Amniotic epithelial cell (primary cell): ENCODE results near the gene RUNX2.
"Not testable (repeated sequence)": the region's sequence is repeated elsewhere in the genome, so short reads cannot be mapped to it uniquely, and the experiment has no call there.

Source experiments
- DNase-seq: peaks from one replicate; pipeline ENCODE4 v3.0.0-alpha.2; 2010; ENCODE audit warnings: low read depth

The RUNX2 gene

DNA sequence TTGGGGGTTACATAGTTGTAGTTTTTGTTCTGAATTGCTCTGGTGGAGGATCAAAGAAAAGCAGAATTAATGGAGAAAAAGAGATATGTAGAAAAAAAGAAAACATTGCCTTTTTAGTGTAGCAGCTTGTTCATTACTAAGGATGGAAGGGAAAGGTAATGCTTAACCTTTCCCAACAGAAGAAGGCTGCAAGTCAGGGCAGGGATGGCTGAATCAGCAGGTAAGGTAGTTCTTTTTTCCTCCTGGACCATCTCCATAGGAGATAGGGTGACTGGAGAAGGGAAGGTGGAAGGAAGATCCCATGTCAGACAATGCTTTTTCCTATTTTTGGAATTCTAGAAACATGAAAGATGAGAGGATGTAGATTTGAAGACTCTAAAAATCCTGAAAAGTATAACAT is 129.0 kb downstream of the RUNX2 start:
- DNase-seq = no peak

DNA sequence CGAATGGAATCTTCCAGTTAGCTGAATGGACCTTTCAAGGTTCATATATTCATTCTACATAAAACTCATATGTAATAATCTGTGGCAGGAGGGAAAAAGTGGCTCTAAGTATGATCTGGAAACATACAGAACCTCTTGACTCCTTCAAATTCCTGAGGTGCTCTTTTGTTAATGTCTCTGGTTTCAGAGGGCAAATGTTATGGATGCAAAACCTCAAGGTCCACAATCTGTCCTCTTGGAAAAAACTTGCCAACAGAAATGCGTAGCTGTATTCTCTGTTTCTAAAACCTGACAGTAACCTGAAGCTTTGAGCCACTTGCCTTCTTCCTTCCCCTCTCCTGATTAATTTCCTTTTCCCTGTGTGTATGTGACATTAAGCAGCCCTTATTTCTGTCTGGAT is 130.5 kb downstream of the RUNX2 start:
- no peak for DNase-seq

DNA sequence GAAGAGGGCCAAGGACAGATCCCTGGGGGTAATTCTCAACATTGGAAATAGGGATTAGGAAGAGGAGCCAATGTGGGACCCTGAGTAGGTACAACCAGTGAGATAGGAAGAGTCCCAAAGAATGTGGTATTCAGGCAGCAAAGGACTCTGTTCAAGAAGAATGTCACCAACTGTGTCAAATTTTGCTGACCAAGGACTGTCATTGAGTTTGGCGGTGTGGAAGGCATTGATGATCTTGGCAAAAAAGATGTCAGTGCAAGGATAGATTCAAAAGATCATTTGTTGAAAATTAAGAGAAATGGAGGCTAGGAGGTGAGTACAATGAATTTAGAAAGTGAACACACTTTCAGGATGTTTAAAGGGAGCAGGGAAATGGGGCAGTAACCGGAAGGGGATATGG is 132.0 kb downstream of the RUNX2 start:
- no peak for DNase-seq

DNA sequence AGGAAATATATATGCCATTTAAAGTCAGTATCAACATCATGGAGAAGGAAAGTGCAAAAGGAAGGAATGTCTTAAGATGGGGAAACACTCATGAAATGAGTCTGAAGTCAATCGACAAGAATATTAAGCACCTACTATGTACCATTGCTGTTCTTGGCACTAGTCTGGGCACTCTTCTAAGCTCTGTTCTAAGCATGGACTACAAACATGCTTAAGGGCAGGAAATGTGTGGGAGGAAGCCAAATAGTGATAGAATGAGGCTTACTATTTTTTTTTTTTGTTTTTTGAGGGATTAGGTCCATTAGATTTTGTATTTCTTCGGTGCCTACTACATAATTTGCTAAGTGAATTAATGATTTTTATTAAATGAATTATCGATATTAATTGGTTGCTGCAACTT is 133.4 kb downstream of the RUNX2 start:
- no peak for DNase-seq

DNA sequence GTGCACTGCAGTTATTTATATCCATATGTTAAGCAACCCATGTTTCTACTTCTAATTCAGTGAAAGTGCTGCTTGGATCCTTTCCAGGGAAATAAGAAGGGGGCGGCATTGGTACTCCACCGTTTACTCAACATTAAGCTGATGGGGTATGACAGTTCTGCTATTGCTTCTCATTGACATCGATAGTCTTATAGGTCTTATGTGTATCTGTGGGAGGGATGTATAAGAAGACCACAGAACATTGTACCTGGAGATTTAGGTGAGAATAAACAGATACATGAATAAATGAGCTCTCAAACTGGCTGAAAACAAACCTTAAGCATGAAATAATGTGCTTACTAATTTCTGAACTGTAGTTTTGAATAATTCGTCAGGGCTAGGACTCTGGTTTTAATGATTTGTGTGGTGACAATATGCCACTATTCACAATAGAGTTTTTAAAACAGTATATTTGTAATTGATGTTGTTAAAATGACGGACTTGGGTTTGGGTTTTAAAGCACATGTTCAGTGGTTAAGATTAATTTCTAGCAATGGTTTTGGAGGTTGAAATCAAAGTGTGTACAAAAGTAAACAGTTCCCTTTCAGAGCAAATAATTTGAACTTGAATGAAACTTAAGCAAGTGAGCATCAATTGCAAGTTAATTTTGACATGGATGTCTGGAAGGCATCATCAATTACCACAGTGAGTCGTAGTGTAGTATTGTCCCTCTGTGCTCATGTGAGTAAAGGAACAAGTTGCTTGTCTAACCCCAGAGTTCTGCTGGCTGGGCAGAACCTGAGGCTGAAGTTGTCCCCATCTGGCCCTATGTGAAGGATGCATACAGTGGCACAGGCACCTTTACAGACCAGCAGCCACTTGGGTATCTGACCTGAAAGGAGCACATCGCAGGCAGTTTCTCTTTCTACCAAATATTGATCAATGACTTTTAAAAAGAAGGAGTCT is 134.3 kb downstream of the RUNX2 start:
- no peak for DNase-seq

DNA sequence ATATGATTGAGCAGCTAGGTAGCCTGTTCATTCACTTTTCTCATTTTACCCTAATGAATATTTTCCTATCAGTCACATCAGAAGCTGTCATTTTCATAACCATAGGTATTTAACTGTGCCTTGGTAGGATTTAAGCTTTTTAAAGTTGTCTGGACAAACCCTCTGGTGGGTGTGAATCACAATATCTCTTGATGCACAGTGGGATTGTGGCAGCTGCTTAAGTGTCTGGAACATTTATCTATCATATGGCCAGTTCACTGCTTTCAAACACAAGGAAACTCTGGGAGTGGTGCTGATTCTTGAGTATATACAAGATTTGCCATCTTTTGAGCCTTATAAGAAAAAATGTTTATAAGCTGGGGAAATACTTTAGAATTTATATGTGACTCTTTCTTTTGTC is 136.6 kb downstream of the RUNX2 start:
- DNase-seq = no peak

DNA sequence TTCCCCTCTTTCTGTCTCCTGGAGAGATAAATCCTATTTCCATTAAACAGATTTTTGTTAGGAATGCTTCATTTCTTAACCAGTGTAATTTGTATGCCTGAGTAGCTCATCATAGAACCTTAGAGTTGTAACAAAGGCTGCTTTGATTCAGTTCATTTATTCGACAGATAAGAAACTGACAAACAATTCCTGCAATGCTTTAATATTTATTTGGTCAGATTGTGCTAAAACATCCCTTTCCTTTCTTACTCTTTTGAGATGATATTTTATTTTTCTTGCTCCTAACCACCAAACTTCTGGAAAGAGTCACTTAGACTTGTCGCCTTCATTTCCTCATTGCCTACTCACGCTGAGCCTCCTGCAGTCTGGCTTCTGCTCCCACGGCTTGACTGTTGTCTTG is 138.6 kb downstream of the RUNX2 start:
- peak; percentile 39 for DNase-seq

DNA sequence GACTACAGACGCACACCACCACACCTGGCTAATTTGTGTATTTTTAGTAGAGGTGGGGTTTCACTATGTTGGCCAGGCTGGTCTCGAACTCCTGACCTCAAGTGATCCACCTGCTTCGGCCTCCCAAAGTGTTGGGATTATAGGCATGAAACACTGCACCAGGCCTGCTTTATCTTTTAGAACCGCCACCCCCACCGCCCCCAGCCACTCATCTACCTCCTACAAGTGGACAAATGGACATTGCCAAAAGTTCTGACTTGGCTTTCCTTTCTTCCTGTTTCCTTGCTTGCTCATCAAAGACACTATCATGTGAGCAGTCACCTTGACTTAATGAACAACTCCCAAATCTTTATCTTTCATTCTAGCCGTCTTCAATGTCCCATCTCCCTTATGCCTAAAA is 139.3 kb downstream of the RUNX2 start:
- not testable (repeated sequence) for DNase-seq

DNA sequence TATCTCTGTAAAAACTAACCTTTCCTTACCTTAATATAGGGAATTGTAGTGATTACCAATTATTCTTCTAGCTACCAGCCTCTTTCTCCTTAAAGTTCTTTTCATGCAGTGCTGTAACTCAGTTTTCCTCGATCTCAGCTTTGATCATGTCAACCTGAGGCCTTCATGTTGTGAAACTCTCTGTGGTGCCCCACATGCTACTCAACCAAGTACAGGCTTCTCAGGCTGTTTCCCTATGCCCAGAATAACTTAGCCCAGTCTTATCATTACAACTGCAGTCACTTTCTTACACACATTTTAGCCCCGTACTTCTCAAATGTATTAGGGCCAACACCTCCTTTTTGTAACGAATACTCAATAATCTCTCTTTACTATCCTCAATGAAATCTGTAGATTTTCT is 139.7 kb downstream of the RUNX2 start:
- DNase-seq = no peak

DNA sequence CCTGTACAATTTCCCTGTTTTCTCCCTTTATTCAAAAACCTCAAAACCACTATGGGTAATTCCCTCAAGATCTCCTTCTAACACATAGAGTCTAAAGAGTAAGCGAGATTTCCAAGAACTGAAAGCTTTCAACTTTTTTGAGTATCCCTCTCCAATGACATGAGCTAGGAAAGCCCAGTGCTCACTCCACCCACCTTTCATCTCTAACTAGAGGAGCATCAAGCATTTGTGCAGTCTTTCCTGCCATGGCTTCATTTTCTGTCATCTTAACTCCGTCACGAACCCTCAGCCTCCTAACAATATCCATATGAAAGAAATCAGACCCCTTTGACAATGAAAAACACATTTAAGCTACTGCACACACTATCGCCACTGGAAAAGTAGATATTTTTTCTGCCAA is 141.5 kb downstream of the RUNX2 start:
- DNase-seq = no peak

DNA sequence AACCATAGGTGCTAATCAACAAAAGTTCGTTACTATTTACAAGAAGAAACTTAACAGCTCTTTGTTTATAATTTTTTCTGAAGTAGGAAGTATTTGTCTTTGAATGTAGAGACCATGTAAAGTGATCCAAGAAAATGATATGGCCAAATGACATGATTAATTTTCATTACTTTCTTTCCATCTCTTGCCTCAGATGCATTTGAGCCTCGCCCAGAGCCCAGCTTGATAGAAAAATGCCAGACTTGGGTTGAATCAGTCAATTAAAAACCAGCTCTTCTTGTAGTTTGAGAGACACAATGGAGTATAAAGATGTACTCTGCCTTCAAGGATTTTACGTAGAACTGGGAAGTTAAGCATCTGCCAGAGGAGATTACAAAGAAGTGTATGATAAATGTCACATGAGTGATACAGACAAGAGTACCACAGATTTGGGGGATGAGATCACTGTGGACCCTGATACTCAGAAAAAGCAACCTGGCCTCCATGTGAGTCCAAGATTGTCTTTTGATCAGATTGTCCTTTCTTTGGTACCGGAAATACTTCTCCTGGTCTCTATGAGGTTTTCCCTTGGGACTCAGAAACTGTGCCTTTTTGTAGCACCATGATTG is 142.1 kb downstream of the RUNX2 start:
- DNase-seq = no peak

DNA sequence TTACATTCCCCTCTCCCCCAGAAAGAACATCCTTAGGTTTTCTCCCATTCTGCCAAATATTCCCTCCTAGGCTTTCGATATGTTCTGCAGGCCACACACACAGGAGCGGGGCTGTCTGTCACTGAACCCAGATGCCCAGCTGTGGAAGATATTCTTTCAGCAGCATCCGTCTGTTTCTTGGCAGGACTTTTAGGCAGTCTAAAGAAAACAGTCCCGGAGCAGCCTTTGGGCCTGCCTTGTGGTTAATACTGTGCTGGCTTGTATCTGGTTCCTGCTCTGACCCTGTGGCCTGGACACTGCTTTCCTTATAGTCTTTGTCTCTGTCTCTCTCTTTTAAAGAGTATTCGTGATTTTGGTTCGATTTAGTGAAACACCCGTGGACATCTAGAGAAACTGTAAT is 144.3 kb downstream of the RUNX2 start:
- DNase-seq = peak; percentile 72

DNA sequence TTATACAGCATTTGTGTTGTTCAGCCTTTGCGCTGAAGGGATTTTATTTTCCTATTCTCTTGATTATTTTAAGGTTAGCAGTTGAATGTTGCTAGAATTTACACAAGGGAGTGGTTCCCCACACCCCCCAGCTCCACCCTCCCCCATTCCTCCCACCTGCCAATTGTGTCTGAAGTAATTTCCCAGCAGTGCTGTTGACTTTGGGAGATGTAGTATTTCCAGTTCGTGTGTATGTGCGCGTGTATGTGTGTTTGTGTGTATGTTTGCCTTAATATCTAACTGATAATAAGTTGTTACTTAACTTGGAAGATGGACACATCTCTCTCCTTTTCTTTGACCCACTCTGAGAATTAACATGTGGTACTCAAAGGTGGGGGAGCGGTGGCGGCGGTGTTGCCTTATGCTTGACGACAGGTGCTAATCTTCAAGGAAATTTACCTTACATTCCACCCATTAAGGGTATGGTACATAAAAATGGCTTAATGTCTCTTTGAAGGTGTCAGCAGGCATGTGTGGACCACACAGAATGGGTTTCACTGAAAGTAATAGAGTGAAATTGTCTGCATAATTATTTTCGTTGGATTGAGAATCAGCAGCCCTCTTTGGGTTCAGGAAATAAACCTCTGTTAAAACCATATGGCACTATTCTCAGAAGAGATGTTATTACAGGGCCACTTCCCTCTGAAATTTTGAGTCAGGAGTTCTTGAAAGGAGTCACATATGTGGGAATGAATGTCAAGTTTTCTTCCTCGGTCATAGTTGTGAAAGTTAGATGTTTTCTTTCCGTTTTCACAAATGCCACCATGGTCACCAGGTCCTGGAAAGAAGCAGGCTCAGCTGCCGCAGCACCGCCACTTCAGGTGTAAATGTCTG is 145.2 kb downstream of the RUNX2 start:
- DNase-seq = no peak

DNA sequence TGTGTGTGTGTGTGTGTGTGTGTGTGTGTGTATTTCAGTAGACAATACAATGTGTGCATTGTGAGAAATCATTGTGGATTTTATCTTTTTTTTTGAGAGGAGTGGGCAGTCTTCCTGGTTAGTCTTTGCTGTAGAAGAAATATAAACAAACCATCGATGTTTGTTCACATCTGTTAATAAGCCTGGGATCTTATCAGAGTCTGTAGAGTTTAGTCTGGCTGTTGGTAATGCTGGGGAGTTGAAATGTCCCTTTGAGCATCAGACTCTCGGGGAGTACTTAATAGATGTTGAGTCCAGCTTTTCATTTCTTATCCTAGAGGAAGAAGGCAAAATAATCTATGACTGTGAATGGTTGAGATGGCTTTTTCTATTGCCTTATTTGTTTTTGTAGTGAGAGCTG is 146.2 kb downstream of the RUNX2 start:
- DNase-seq = no peak

DNA sequence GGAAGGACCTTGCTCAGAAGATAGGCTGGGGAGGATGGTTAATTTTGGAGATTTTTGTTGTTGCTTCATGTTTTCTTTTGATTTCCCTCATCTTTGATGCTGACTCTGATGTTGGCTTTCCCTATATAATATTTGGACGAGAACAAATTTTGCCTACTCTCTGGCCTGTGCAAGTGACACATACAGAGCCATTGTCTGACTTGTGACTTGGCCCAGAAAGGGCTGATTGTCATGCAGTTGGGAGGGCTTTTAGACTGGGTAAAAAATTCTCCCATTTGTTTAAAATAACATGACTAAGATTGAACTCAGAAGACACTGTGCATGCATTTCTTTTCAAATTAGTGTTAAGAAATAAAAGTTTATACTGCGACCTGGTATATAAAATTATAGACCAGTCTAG is 148.2 kb downstream of the RUNX2 start:
- no peak for DNase-seq

DNA sequence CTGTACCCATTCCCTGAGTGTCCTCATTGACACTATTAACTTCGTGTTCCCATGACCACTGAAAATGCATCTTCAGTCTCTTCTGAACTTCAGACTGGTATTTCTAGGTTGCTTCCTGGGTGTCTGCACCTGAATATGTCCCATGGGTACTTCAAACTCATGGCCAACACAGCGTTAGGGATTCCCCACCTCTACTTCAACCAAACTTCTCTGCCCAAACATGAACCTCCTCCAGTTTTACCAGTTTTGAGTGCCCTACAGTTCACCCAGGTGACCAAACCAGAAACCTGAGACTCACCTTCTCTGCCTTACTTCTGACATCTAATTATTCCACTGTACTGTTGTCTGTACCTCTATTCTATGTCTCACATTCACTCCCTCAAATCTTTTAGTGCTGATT is 149.1 kb downstream of the RUNX2 start:
- no peak for DNase-seq

DNA sequence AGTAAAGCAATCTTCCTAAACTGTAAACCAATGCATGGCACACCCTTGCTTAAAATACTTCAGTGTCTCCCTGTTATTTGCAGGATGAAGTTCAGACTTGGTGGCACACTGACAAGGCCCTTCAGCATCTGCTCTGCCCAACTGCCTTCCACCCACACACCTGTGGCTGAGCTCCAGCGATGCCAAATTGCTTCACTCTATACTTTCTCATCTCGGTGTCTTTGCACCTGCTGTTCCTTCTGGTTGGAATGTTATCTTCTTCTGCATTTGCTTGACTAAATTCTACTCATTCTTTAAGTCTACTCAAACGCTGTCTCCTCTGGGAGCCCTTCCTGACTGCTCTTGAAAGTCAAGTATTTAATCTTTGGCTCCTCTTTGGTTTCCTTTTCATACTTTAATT is 149.7 kb downstream of the RUNX2 start:
- DNase-seq = peak; percentile 22

DNA sequence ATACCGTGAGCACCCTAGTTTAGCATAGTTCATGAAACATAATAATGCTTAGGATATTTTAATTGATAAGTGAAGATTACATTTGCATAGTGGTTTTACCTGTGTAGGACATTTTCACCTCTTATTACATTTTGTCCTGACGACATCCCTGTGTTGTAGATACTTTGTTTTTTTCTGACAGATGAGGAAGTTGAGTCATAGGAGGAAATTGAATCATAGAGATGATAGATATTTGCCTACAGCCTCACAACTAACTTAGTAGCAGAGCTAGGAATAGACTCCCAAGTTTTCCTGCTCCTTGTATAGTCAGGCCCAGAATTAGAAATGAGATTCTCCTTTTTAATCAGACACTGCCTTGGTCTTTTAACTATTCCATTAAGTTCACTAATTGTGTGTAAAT is 150.1 kb downstream of the RUNX2 start:
- peak; percentile 75 for DNase-seq

DNA sequence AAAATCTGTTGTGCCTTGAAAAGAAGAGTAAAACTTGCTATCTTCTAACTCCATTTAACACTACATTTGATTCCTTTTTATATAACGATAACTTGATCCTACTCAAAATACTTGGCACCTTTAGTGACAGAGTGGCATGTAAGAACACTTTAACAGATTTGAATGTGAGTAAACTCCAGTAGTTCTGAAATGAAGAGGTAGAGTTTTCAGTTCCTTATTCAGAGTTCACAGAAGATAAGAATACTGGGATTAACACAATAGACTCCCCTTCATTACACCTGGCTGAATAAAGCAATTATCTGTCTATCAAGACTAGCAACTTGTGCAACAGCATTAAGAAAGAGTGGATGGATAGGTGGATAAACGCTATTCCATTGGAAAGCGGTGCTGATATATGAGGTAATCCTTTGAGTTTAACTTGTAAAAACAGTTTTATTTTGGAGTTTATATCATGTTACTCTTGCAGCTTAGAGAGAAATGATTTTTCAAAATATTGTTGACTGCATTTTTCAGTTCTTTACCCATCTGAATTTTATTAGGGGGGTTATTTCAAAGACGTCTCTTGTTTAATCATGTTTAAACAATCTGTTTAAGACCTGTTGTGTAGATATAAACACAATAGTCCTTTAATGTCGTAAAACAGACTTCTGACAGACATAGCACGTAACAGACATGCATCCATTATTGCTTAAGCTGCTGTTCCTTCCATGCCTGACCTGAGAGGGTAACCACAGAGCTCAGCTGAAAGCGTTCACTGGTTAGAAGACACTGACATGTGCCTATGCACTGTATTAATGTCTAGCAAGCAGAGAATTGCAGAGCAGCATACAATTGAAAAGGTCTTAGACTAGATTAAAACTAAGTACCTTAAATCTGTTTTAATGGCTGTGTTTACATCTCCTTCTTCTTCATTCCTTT is 152.0 kb downstream of the RUNX2 start:
- peak; percentile 94 for DNase-seq

DNA sequence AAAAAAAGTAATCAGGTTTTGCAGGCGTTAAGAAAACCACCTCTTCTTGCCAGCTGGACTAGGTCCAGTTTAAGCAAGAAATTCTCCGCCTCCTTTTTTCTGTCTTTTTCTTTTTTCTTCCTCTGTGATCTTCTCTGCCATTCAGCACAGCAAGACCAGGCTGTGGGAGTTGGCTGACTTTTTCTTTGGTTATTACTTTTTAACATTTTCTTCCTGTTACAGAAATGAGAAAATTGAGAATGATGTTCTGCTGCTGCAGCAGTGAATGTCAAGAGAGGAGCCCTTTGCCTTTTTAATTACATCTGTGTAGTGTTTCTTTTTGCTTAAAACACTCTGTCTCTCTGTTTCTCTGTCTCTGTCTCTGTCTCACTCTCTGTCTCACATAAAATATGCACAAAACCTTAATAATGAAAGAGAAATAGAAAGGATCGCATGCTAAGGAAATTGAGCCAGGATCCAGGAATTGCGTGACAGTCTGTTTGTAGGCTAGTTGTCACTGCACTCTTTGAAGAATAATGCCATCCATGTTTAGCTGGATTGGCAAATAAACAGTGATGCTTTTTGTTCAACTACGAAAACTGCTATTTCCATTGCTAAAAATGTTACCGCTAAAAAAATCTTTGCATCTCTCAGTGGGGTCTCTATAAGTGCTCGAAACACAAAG is 152.8 kb downstream of the RUNX2 start:
- no peak for DNase-seq

DNA sequence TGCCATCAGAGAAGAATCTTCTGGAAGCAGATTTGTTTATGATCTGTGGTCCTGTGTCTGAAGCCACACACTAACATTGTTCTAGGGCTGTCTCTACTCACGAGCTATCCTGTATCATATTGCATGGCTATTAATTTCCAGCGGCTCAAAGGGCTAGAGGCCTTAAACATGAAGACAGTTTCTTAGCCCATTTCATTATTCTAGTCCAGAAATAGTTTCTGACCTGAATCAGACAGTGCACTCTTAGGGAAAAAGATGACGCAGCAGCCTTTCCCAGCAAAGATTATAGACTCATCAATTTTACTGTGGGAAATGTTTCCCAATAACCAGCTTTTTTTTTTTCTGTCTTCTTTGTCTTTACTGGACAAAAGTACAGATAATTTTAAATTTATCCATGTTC is 154.9 kb downstream of the RUNX2 start:
- peak; percentile 99 for DNase-seq
